ENCODE measurements around the gene TBC1D1.

The TBC1D1 gene

GRCh38 chr4:37982736-37983135 lies 91.9 kb downstream of the TBC1D1 start:
- TF ChIP-seq EZH2phosphoT487 (IDR thresholded peaks at IDR 0.05; ENCODE audit: low read length) (no peak), CTCF (IDR thresholded peaks at IDR 0.05; ENCODE audit: low read length) (no peak), EZH2 (optimal IDR thresholded peaks at IDR 0.05; ENCODE audit: low read depth, low read length) (no peak)
- peaks cover 32% of the 10 kb centered on the region for H3K4me1 ChIP-seq (ENCODE audit: low read length)
- no peak overlapping the region for H3K4me2 ChIP-seq (ENCODE audit: low read depth, low read length)
- no peak overlapping the region for H3K9ac ChIP-seq (ENCODE audit: low read length)
- no peaks in the 10 kb centered on the region for H3K9me2 ChIP-seq (replicated peaks; ENCODE audit: insufficient read depth, low read length)
- peaks cover 84% of the 10 kb centered on the region for H3K79me2 ChIP-seq (ENCODE audit: low read length)
- DNase-seq, result no peak
- H3K27me3 ChIP-seq (replicated peaks; ENCODE audit: insufficient read depth, low read length), result no peaks in the 10 kb centered on the region
- H3F3A ChIP-seq (ENCODE audit: insufficient read depth, low read length), result peaks cover 25% of the 10 kb centered on the region
- no peaks in the 10 kb centered on the region for H4K20me1 ChIP-seq (ENCODE audit: insufficient read depth, low read length)
- no peak overlapping the region for H3K27ac ChIP-seq (ENCODE audit: low read length)
- no peaks in the 10 kb centered on the region for H3K36me3 ChIP-seq (replicated peaks; ENCODE audit: insufficient read depth, low read length)
- no peak overlapping the region for H2AFZ ChIP-seq (ENCODE audit: low read length)
- no peak overlapping the region for H3K4me3 ChIP-seq (ENCODE audit: low read length)
- no peaks in the 10 kb centered on the region for H3K9me3 ChIP-seq (replicated peaks; ENCODE audit: insufficient read depth, low read length)

GRCh38 chr4:37983951-37984350 lies 93.1 kb downstream of the TBC1D1 start:
- Histone ChIP-seq H3K27ac (ENCODE audit: low read length) (no peak overlapping the region), H3K4me2 (ENCODE audit: low read depth, low read length) (no peak overlapping the region), H3K79me2 (ENCODE audit: low read length) (peaks cover 86% of the 10 kb centered on the region)

GRCh38 chr4:37985730-37986275 lies 94.9 kb downstream of the TBC1D1 start:
- Histone ChIP-seq H3K9ac (ENCODE audit: low read length) (no peak overlapping the region), H3K9me3 (replicated peaks; ENCODE audit: insufficient read depth, low read length) (no peaks in the 10 kb centered on the region), H3K4me1 (ENCODE audit: low read length) (peaks cover 7% of the 10 kb centered on the region), H2AFZ (ENCODE audit: low read length) (no peak overlapping the region), H3K4me2 (ENCODE audit: low read depth, low read length) (no peak overlapping the region), H3K27me3 (replicated peaks; ENCODE audit: insufficient read depth, low read length) (no peaks in the 10 kb centered on the region), H3K4me3 (ENCODE audit: low read length) (no peak overlapping the region), H3K36me3 (replicated peaks; ENCODE audit: insufficient read depth, low read length) (no peaks in the 10 kb centered on the region), H3K27ac (ENCODE audit: low read length) (no peak overlapping the region), H3F3A (ENCODE audit: insufficient read depth, low read length) (no peaks in the 10 kb centered on the region), H3K9me2 (replicated peaks; ENCODE audit: insufficient read depth, low read length) (no peaks in the 10 kb centered on the region), H4K20me1 (ENCODE audit: insufficient read depth, low read length) (no peaks in the 10 kb centered on the region), H3K79me2 (ENCODE audit: low read length) (peaks cover 93% of the 10 kb centered on the region)
- DNase-seq, result no peak
- TF ChIP-seq EZH2phosphoT487 (IDR thresholded peaks at IDR 0.05; ENCODE audit: low read length) (no peak), EZH2 (optimal IDR thresholded peaks at IDR 0.05; ENCODE audit: low read depth, low read length) (no peak), CTCF (IDR thresholded peaks at IDR 0.05; ENCODE audit: low read length) (no peak)

More at GRCh38 chr4:37983951-37984350, 93.1 kb downstream of the TBC1D1 start:
- DNase-seq, result no peak
- H3K4me3 ChIP-seq (ENCODE audit: low read length), result no peak overlapping the region
- TF ChIP-seq CTCF (IDR thresholded peaks at IDR 0.05; ENCODE audit: low read length) (no peak), EZH2phosphoT487 (IDR thresholded peaks at IDR 0.05; ENCODE audit: low read length) (no peak), EZH2 (optimal IDR thresholded peaks at IDR 0.05; ENCODE audit: low read depth, low read length) (no peak)
- H3K27me3 ChIP-seq (replicated peaks; ENCODE audit: insufficient read depth, low read length), result no peaks in the 10 kb centered on the region
- no peaks in the 10 kb centered on the region for H3K36me3 ChIP-seq (replicated peaks; ENCODE audit: insufficient read depth, low read length)
- H3K9me2 ChIP-seq (replicated peaks; ENCODE audit: insufficient read depth, low read length), result no peaks in the 10 kb centered on the region
- H3K9me3 ChIP-seq (replicated peaks; ENCODE audit: insufficient read depth, low read length), result no peaks in the 10 kb centered on the region
- no peaks in the 10 kb centered on the region for H4K20me1 ChIP-seq (ENCODE audit: insufficient read depth, low read length)
- no peak overlapping the region for H2AFZ ChIP-seq (ENCODE audit: low read length)
- peaks cover 23% of the 10 kb centered on the region for H3K4me1 ChIP-seq (ENCODE audit: low read length)
- H3K9ac ChIP-seq (ENCODE audit: low read length), result no peak overlapping the region
- peaks cover 14% of the 10 kb centered on the region for H3F3A ChIP-seq (ENCODE audit: insufficient read depth, low read length)

Data from MM.1S (cell line).